HG03196 (cell line): ENCODE measurements around the gene CTXN1.

Source experiments
- ATAC-seq: cut with Tn5 transposase; IDR thresholded peaks from one replicate; pipeline ENCODE4 v1.9.1; 2021; ENCODE audit not compliant: unreplicated experiment

The CTXN1 gene

DNA sequence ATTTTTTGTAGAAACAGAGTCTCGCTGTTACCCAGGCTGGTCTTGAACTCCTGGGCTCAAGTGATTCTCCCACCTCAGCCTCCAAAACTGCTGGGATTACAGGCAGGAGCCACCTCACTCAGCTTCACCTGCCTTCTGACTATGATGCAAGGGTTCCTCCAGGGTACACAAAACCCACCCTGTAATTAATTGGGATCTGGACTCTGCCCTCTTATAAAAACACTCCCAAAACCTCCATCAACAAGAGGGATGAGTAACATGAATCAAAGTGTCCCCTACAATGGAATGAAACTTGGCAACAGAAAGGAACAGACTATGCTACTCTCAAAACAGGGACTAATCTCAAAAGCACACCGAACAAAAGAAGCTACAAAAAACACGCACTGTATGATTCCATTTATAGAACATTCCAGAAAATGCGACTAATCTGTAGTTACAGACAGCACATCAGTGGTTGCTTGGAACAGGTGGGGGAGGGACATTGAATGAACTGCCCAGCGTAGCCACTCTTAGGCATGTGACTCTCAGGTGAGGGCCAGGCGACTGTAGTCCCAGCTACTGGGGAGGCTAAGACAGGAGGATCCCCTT is 48.6 kb downstream of the CTXN1 start:
- no peak for ATAC-seq

DNA sequence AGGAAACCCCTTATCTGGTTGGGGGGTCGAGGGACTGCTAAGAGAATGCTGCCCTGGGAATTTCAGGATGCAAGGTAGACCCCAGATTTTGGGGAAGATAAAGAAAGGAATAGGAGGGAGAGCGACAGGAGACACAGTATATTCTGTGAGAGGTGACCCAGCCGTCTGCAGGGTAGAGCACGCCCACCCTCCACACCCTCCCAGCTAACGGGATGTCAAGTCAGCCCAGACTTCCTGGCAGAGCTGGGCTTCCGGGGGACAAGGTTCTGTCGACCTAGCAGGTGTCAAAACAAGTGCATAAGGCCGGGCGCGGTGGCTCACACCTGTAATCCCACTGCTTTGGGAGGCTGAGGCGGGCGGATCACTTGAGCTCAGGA is 51.0 kb downstream of the CTXN1 start:
- ATAC-seq, result no peak
